Lower leg skin (tissue), 4 donors: ENCODE data around the gene ETFA. TPM values are rescaled to one million over a fixed set of nuclear protein-coding genes. Genes with fewer than 3 reads are reported as not detected.

ENCODE experiments used
- DNase-seq, 2 donors: peaks; one replicate each; pipeline ENCODE4 v3.0.0-alpha.2; 2019; ENCODE audit warnings: low spot score in 2 of 2
- H3K4me3 ChIP-seq: fragments of 200-600 bp; sonication (generic); 2 replicates; pipeline ENCODE4 v1.5.1; 2017; ENCODE audit warnings: mild to moderate bottlenecking, low read depth; ENCODE audit not compliant: poor library complexity, severe bottlenecking
- CTCF ChIP-seq, 3 donors: fragments of 450-650 bp; IDR thresholded peaks; one replicate each; pipeline ENCODE4 v1.5.1; 2016; ENCODE audit warnings: antibody characterized with exemption in 3 of 3, mild to moderate bottlenecking in 3 of 3, moderate library complexity in 2 of 3
- POLR2A ChIP-seq, 2 donors: fragments of 450-650 bp; IDR thresholded peaks; one replicate each; pipeline ENCODE4 v1.6.1; 2016 to 2017; ENCODE audit warnings: antibody characterized with exemption in 2 of 2, mild to moderate bottlenecking in 1 of 2, moderate library complexity in 1 of 2
- WGBS, 2 donors: methylation state at CpG; one replicate each; pipeline ENCODE4 v1.1.5; 2018; 5-methylcytosine and 5-hydroxymethylcytosine counted together
- intact Hi-C: fragments of 100-400 bp; cut with DNase I; formaldehyde crosslinking; loops from one replicate; pipeline ENCODE4 v1.15.0; 2023; ENCODE audit warnings: low total_unique reads
- total RNA-seq, 4 donors: library from RNA; depleted of rRNA; stranded (reverse); fragments of >200 nt; gene quantifications; one replicate each; pipeline ENCODE4 v1.1.0, GENCODE V29; 2016

The ETFA gene
- total RNA-seq, 4 donors from 2014 or later = 65.1 to 110 (median 67.5) TPM

- no peak for DNase-seq
- intact Hi-C loops = no loop called here
Measured at GRCh38 chr15:76251717-76252116, 59.6 kb downstream of the ETFA start.

GRCh38 chr15:76245072-76245610 is 66.1 kb downstream of the ETFA start:
- WGBS, 2 donors = 77 to 89% methylated on average over 1 of the region's 1 CpG
- no peak for DNase-seq
- H3K4me3 ChIP-seq = no peak overlapping the region
- intact Hi-C loops = no loop called here
- TF ChIP-seq POLR2A (IDR thresholded peaks at IDR 0.05) (no peak), CTCF (IDR thresholded peaks at IDR 0.05) (no peak)

More at GRCh38 chr15:76251717-76252116, 59.6 kb downstream of the ETFA start:
- TF ChIP-seq CTCF (IDR thresholded peaks at IDR 0.05) (no peak), POLR2A (IDR thresholded peaks at IDR 0.05) (no peak)
- WGBS, 2 donors = 81 to 82% methylated on average over 4 of the region's 4 CpGs
- no peak overlapping the region for H3K4me3 ChIP-seq

GRCh38 chr15:76239786-76240185 is 71.5 kb downstream of the ETFA start:
- DNase-seq = no peak
- no peak overlapping the region for H3K4me3 ChIP-seq
- WGBS, 2 donors = 22 to 34% methylated on average over 1 of the region's 1 CpG
- intact Hi-C loops = no loop called here
- no peak for TF ChIP-seq CTCF (IDR thresholded peaks at IDR 0.05)
- TF ChIP-seq POLR2A (IDR thresholded peaks at IDR 0.05) = no peak

GRCh38 chr15:76236350-76236749 is 74.9 kb downstream of the ETFA start:
- TF ChIP-seq CTCF (IDR thresholded peaks at IDR 0.05) (no peak), POLR2A (IDR thresholded peaks at IDR 0.05) (no peak)
- WGBS, 2 donors = 72 to 78% methylated on average over 2 of the region's 2 CpGs
- intact Hi-C loops = no loop called here

GRCh38 chr15:76235186-76235826 is 76.0 kb downstream of the ETFA start:
- no peak overlapping the region for H3K4me3 ChIP-seq
- TF ChIP-seq CTCF (IDR thresholded peaks at IDR 0.05) (no peak), POLR2A (IDR thresholded peaks at IDR 0.05) (no peak)
- 76 to 78% methylated on average over 3 of the region's 3 CpGs for WGBS, 2 donors
- intact Hi-C loops = no loop called here
- no peak for DNase-seq

More at GRCh38 chr15:76236350-76236749, 74.9 kb downstream of the ETFA start:
- no peak overlapping the region for H3K4me3 ChIP-seq
- no peak for DNase-seq
